GM12878 (cell line): ENCODE results near the gene DISC1. TPM values are rescaled to one million over a fixed set of nuclear protein-coding genes. Genes with fewer than 3 reads are reported as not detected.

Experiments
- ATAC-seq: fragments of 200-7000 bp; cut with Tn5 transposase; 3 replicates; pipeline ENCODE4 v1.9.1; 2020; ENCODE audit warnings: mild to moderate bottlenecking, moderate library complexity
- BruUV-seq: library from RNA; stranded (reverse); fragments of 400-500 nt; replicated peaks from 2 replicates; lab custom pipeline; 2021; lab: Mats Ljungman, UMichigan
- CTCF ChIA-PET: fragments of 300-600 bp; sonication (Branson Sonifier 250); formaldehyde crosslinking; extraction: SDS; loops from one replicate; lab custom pipeline; 2021; ENCODE audit warnings: inconsistent platforms; lab: Yijun Ruan, JAX
- POLR2A ChIA-PET: fragments of 350-600 bp; formaldehyde crosslinking; extraction: SDS; loops from one replicate; lab custom pipeline; 2021; ENCODE audit warnings: inconsistent platforms; lab: Charles Lee
- RAD21 ChIA-PET: fragments of 300-600 bp; sonication (Branson Sonifier 250); formaldehyde crosslinking; loops from one replicate; lab custom pipeline; 2023; ENCODE audit warnings: antibody characterized with exemption; ENCODE audit not compliant: unreplicated experiment; lab: Charles Lee
- SMC1A ChIA-PET: fragments of 300-600 bp; sonication (Branson Sonifier 250); formaldehyde crosslinking; loops from one replicate; lab custom pipeline; 2023; ENCODE audit not compliant: unreplicated experiment, uncharacterized antibody; lab: Charles Lee
- DNase-seq: peaks from one replicate; pipeline ENCODE4 v3.0.0-alpha.2; 2011; ENCODE audit warnings: low read depth, low spot score
- FAIRE-seq: peaks from 3 replicates; lab custom pipeline; 2011; peaks lifted over from hg19 to GRCh38; lab: Jason Lieb, UNC
- H2AFZ ChIP-seq: 2 replicates; pipeline ENCODE4 v1.6.0; 2011; ENCODE audit warnings: low read depth, low read length, control low read depth; ENCODE audit not compliant: control insufficient read depth
- H3K27ac ChIP-seq: 2 replicates; pipeline ENCODE4 v1.5.1; 2011; ENCODE audit warnings: control low read depth; ENCODE audit not compliant: control insufficient read depth, insufficient read depth
- H3K27me3 ChIP-seq, 2 experiments: replicated peaks in 1 of 2; 2 replicates each; pipeline versions ENCODE4 v1.6.0 to v1.6.1; 2011; ENCODE audit warnings: low read length in 1 of 2; ENCODE audit not compliant: control insufficient read depth in 2 of 2, insufficient read depth in 2 of 2
- H3K36me3 ChIP-seq, 2 experiments: 2 replicates each; pipeline ENCODE4 v1.5.1; 2011; ENCODE audit warnings: low read length in 1 of 2; ENCODE audit not compliant: control insufficient read depth in 2 of 2, insufficient read depth in 2 of 2
- H3K4me1 ChIP-seq: 2 replicates; pipeline ENCODE4 v1.6.1; 2011; ENCODE audit warnings: mild to moderate bottlenecking, low read length, moderate library complexity, mixed read lengths; ENCODE audit not compliant: control insufficient read depth, insufficient read depth
- H3K4me2 ChIP-seq: 2 replicates; pipeline ENCODE4 v1.6.0; 2011; ENCODE audit warnings: control low read depth; ENCODE audit not compliant: control insufficient read depth, insufficient read depth
- H3K4me3 ChIP-seq: fragments of 200-600 bp; sonication (generic); 2 replicates; pipeline ENCODE4 v1.5.1; 2016
- H3K79me2 ChIP-seq: 2 replicates; pipeline ENCODE4 v1.6.0; 2011; ENCODE audit warnings: low read length; ENCODE audit not compliant: control insufficient read depth, insufficient read depth
- H3K9ac ChIP-seq: 2 replicates; pipeline ENCODE4 v1.8.0; 2011; ENCODE audit warnings: low read length, control low read depth, mixed read lengths; ENCODE audit not compliant: control insufficient read depth, insufficient read depth
- H3K9me3 ChIP-seq: replicated peaks from 3 replicates; pipeline ENCODE4 v1.5.1; 2011; ENCODE audit warnings: mild to moderate bottlenecking, low read length; ENCODE audit not compliant: control insufficient read depth, insufficient read depth
- H4K20me1 ChIP-seq: 2 replicates; pipeline ENCODE4 v1.6.0; 2011; ENCODE audit not compliant: control insufficient read depth, insufficient read depth
- CHD4 ChIP-seq: fragments of 200-600 bp; sonication (generic); IDR thresholded peaks from 2 replicates; pipeline ENCODE4 v1.6.1; 2016; ENCODE audit warnings: mild to moderate bottlenecking
- HCFC1 ChIP-seq: fragments of 150-350 bp; IDR thresholded peaks from 2 replicates; pipeline ENCODE4 v1.6.1; 2014; ENCODE audit warnings: low read length
- HDGF ChIP-seq: fragments of 450-650 bp; IDR thresholded peaks from 2 replicates; pipeline ENCODE4 v1.6.1; 2016; ENCODE audit warnings: antibody characterized with exemption
- KDM1A ChIP-seq: fragments of 200-600 bp; sonication (generic); IDR thresholded peaks from 2 replicates; pipeline ENCODE4 v1.6.1; 2016; ENCODE audit warnings: borderline replicate concordance
- NFYA ChIP-seq: IDR thresholded peaks from 2 replicates; pipeline ENCODE4 v1.6.1; 2011; ENCODE audit warnings: low read depth, mild to moderate bottlenecking, low read length, improper control_type of control experiment, borderline replicate concordance
- POLR2A ChIP-seq: IDR thresholded peaks from 2 replicates; pipeline ENCODE4 v1.6.1; 2011; ENCODE audit warnings: low read depth, mild to moderate bottlenecking, low read length
- POU2F2 ChIP-seq: IDR thresholded peaks from 3 replicates; pipeline ENCODE4 v1.6.1; 2011; ENCODE audit warnings: low read depth, mild to moderate bottlenecking, low read length, borderline replicate concordance
- RFX5 ChIP-seq: IDR thresholded peaks from 2 replicates; pipeline ENCODE4 v1.6.1; 2011; ENCODE audit warnings: low read depth, low read length, improper control_type of control experiment
- RUNX3 ChIP-seq: IDR thresholded peaks from 2 replicates; pipeline ENCODE4 v1.6.1; 2012; ENCODE audit warnings: low read length, inconsistent platforms
- SREBF2 ChIP-seq: IDR thresholded peaks from 2 replicates; pipeline ENCODE4 v1.6.1; 2012; ENCODE audit warnings: mild to moderate bottlenecking, low read length
- ZNF24 ChIP-seq: fragments of 450-650 bp; IDR thresholded peaks from 2 replicates; pipeline ENCODE4 v1.6.1; 2017; ENCODE audit warnings: antibody characterized with exemption, mild to moderate bottlenecking
- ZZZ3 ChIP-seq: IDR thresholded peaks from 2 replicates; pipeline ENCODE4 v1.6.1; 2011; ENCODE audit warnings: low read depth; ENCODE audit not compliant: control insufficient read depth, insufficient read length
- WGBS: methylation state at CpG from one replicate; pipeline ENCODE4 v1.1.6; 2016; ENCODE audit warnings: low lambda C conversion rate; ENCODE audit not compliant: insufficient replicate concordance, insufficient coverage; ENCODE audit errors: missing lambda C conversion rate; 5-methylcytosine and 5-hydroxymethylcytosine counted together
- in situ Hi-C: fragments of 300-500 bp; cut with MboI; formaldehyde crosslinking; loops from 9 replicates; pipeline ENCODE4 v1.14.3; 2018; ENCODE audit warnings: mixed read lengths
- intact Hi-C: fragments of 100-400 bp; cut with micrococcal nuclease; formaldehyde crosslinking; loops from one replicate; pipeline ENCODE4 v1.14.2; 2022; ENCODE audit not compliant: unreplicated experiment
- polyA plus RNA-seq, 11 experiments: library from polyadenylated mRNA; depleted of rRNA in 4 of 11; unstranded in 6 of 11; stranded (reverse) in 5 of 11; fragments of >200 nt; fragmentation: Nextera tagmentation in 4 of 11; fragmentation: Illumina TruSeq in 1 of 11; extraction: Ambion mirVana in 4 of 11; extraction: Trizol in 1 of 11; gene quantifications; 1 replicate in 1 of 11; 2 replicates in 10 of 11; pipeline versions ENCODE4 v1.2.1 to v1.2.3, GENCODE V29; 2011 to 2016; ENCODE audit warnings: inconsistent platforms in 2 of 11, missing spikeins in 2 of 11, low read depth in 1 of 11
- total RNA-seq, 4 experiments: library from RNA; depleted of rRNA in 3 of 4; stranded (reverse); fragments of >200 nt in 3 of 4; fragmentation: Illumina TruSeq in 1 of 4; extraction: Trizol in 1 of 4; gene quantifications; 2 replicates each; pipeline versions ENCODE4 v1.2.1 to v1.2.3, GENCODE V29; 2013 to 2021
- TF ChIP-seq, protein P1 (sequence below): fragments of 450-650 bp; IDR thresholded peaks from 2 replicates; pipeline ENCODE4 v1.6.1; 2017; ENCODE audit warnings: low read depth, mild to moderate bottlenecking, moderate library complexity
- TF ChIP-seq, protein P2 (sequence below): IDR thresholded peaks from 2 replicates; pipeline ENCODE4 v1.6.1; 2011; ENCODE audit warnings: borderline replicate concordance, low read depth, mild to moderate bottlenecking, moderate library complexity, low read length; ENCODE audit not compliant: insufficient read depth, poor library complexity, severe bottlenecking
- TF ChIP-seq, protein P3 (sequence below): fragments of 450-650 bp; IDR thresholded peaks from 2 replicates; pipeline ENCODE4 v1.6.1; 2017; ENCODE audit warnings: mild to moderate bottlenecking, moderate library complexity
- TF ChIP-seq, protein P4 (sequence below): fragments of 450-650 bp; IDR thresholded peaks from 2 replicates; pipeline ENCODE4 v1.6.1; 2017; ENCODE audit warnings: mild to moderate bottlenecking, low read depth, inconsistent platforms; ENCODE audit not compliant: poor library complexity, severe bottlenecking

Gene DISC1
- total and polyA plus RNA-seq, 10 of the 15 experiments (the other 5 are each of a cell fraction or from before 2014, with no cell fraction given): 0.05 to 0.72 (median 0.19) TPM; not detected in 1

DNA sequence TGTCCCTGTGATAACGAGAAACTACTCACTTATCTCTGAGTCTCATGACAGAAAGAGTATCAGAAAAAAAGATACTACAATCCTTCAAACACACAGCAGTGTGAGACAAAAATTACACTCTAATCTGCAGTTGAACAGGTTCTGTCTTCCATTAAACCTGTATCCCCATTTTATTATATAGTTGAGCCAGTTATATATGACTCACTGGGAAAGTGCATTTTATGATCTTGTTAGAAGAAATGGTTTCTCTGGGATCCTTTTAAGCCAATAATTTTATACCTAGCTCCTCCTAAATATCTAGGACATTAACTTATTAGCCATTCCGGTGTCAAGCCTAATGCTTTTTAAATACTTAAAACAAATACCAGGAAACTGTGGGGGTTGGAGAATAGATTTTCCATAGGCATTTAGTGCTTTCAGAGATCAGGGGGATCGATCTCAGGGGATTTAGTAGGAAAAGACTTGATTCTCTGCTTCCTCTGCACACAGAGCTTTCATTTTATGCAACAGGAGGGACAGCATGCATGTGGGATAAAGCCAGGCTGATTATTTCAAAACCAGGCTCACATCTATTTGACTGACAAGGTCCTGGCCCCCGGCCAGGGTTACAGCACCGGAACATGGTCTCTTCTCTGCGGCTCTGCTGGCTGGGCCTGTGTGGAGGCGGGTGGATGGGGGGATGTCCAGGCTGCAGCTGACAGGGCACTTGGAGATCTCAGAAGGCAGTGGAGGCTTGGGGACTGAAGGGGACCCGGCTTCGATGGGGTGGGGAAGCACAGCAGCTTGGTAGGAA, 310.6 kb downstream of the DISC1 start:
- in situ Hi-C loops: no loop called here
- Histone ChIP-seq H3K27me3 (no peaks in the 10 kb centered on the region), H3K4me2 (no peak overlapping the region), H4K20me1 (no peaks in the 10 kb centered on the region), H2AFZ (no peak overlapping the region), H3K27ac (no peak overlapping the region), H3K36me3 (no peaks in the 10 kb centered on the region), H3K9ac (no peak overlapping the region), H3K79me2 (no peaks in the 10 kb centered on the region), H3K9me3 (no peaks in the 10 kb centered on the region), H3K4me3 (no peak overlapping the region), H3K4me1 (no peaks in the 10 kb centered on the region)
- no peak for DNase-seq
- no peak for ATAC-seq
- no TSS peak for BruUV-seq
- ChIA-PET SMC1A (no interaction called here), RAD21 (no interaction called here), POLR2A (no interaction called here), CTCF (no interaction called here)
- WGBS: 22% methylated on average over 9 of the region's 9 CpGs
- no peak for FAIRE-seq
- intact Hi-C loops: no loop called here
- TF ChIP-seq RFX5 (no peak), KDM1A (no peak), HDGF (no peak), RUNX3 (no peak), CHD4 (no peak), ZNF24 (no peak), ZZZ3 (no peak), SREBF2 (no peak), POU2F2 (no peak), HCFC1 (no peak), POLR2A (no peak), NFYA (no peak)
- TF ChIP-seq, protein P1, sequence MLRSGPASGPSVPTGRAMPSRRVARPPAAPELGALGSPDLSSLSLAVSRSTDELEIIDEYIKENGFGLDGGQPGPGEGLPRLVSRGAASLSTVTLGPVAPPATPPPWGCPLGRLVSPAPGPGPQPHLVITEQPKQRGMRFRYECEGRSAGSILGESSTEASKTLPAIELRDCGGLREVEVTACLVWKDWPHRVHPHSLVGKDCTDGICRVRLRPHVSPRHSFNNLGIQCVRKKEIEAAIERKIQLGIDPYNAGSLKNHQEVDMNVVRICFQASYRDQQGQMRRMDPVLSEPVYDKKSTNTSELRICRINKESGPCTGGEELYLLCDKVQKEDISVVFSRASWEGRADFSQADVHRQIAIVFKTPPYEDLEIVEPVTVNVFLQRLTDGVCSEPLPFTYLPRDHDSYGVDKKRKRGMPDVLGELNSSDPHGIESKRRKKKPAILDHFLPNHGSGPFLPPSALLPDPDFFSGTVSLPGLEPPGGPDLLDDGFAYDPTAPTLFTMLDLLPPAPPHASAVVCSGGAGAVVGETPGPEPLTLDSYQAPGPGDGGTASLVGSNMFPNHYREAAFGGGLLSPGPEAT: no peak
- TF ChIP-seq, protein P2, sequence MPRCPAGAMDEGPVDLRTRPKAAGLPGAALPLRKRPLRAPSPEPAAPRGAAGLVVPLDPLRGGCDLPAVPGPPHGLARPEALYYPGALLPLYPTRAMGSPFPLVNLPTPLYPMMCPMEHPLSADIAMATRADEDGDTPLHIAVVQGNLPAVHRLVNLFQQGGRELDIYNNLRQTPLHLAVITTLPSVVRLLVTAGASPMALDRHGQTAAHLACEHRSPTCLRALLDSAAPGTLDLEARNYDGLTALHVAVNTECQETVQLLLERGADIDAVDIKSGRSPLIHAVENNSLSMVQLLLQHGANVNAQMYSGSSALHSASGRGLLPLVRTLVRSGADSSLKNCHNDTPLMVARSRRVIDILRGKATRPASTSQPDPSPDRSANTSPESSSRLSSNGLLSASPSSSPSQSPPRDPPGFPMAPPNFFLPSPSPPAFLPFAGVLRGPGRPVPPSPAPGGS: no peak
- TF ChIP-seq, protein P3, sequence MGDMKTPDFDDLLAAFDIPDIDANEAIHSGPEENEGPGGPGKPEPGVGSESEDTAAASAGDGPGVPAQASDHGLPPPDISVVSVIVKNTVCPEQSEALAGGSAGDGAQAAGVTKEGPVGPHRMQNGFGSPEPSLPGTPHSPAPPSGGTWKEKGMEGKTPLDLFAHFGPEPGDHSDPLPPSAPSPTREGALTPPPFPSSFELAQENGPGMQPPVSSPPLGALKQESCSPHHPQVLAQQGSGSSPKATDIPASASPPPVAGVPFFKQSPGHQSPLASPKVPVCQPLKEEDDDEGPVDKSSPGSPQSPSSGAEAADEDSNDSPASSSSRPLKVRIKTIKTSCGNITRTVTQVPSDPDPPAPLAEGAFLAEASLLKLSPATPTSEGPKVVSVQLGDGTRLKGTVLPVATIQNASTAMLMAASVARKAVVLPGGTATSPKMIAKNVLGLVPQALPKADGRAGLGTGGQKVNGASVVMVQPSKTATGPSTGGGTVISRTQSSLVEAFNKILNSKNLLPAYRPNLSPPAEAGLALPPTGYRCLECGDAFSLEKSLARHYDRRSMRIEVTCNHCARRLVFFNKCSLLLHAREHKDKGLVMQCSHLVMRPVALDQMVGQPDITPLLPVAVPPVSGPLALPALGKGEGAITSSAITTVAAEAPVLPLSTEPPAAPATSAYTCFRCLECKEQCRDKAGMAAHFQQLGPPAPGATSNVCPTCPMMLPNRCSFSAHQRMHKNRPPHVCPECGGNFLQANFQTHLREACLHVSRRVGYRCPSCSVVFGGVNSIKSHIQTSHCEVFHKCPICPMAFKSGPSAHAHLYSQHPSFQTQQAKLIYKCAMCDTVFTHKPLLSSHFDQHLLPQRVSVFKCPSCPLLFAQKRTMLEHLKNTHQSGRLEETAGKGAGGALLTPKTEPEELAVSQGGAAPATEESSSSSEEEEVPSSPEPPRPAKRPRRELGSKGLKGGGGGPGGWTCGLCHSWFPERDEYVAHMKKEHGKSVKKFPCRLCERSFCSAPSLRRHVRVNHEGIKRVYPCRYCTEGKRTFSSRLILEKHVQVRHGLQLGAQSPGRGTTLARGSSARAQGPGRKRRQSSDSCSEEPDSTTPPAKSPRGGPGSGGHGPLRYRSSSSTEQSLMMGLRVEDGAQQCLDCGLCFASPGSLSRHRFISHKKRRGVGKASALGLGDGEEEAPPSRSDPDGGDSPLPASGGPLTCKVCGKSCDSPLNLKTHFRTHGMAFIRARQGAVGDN: no peak
- TF ChIP-seq, protein P4, sequence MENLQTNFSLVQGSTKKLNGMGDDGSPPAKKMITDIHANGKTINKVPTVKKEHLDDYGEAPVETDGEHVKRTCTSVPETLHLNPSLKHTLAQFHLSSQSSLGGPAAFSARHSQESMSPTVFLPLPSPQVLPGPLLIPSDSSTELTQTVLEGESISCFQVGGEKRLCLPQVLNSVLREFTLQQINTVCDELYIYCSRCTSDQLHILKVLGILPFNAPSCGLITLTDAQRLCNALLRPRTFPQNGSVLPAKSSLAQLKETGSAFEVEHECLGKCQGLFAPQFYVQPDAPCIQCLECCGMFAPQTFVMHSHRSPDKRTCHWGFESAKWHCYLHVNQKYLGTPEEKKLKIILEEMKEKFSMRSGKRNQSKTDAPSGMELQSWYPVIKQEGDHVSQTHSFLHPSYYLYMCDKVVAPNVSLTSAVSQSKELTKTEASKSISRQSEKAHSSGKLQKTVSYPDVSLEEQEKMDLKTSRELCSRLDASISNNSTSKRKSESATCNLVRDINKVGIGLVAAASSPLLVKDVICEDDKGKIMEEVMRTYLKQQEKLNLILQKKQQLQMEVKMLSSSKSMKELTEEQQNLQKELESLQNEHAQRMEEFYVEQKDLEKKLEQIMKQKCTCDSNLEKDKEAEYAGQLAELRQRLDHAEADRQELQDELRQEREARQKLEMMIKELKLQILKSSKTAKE: no peak
